ENCODE measurements around the gene EGLN1. TPM values are rescaled to one million over a fixed set of nuclear protein-coding genes. Genes with fewer than 3 reads are reported as not detected.

The EGLN1 gene
- total RNA-seq, 1 experiment from 2014 or later: 29.0 TPM

DNA sequence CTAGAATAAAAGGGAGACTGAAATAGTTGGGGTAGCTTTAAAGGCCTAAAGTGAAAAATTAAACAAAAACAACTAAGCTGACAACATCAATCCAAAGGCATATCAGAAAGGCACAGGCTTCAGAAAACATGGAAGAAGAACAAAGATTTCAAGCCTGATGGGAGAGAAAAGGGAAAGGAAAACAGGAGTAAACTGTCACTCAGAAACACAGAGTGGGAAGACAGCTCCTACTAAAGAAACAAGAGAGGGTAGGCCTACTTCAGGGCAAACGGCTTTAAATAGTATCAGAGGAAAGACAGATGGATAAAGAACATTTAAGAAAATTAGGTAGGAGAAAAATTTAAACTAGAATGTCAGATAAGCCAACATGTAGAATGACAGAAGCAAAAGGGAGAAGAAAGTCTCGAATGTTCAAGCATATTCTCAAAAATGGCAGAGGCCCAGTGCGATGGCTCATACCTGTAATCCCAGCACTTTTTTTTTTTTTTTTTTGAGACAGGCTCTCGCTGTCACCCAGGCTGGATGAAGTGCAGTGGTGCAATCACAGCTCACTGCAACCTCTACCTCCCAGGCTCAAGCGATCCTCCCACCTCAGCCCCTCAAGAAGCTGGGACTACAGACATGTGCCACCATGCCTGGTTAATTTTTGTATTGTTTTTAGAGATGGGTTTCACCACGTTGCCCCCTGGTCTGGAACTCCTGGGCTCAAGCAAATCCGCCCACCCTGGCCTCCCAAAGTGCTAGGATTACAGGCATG, 7.6 kb downstream of the EGLN1 start:
- Histone ChIP-seq H3K4me3 (ENCODE audit: low read depth in 2 of 2, low read length in 2 of 2) (no peak overlapping the region), H3K9me3 (ENCODE audit: control insufficient read depth, insufficient read depth, low read depth, low read length) (no peaks in the 10 kb centered on the region), H3K4me1 (ENCODE audit: control insufficient read depth, insufficient read depth, low read length) (peaks cover 25% of the 10 kb centered on the region), H3K27ac (ENCODE audit: low read length) (peak overlapping the region; percentile 40; the same call in 1 of the 2 replicates), H3K27me3 (ENCODE audit: control insufficient read depth, insufficient read depth, low read length) (no peaks in the 10 kb centered on the region), H3K36me3 (ENCODE audit: control insufficient read depth, insufficient read depth, low read length) (no peaks in the 10 kb centered on the region)
- in situ Hi-C loops (cut with HindIII; ENCODE audit: low pct_unique_long_range_greater_than_20kb, low sequenced_read_pairs): no loop called here
- intact Hi-C loops (cut with micrococcal nuclease; ENCODE audit: unreplicated experiment): loop anchor here (5.0 kb wide), 1 partner anchor 57 kb away; no protein-coding TSS in a partner anchor
- POLR2A ChIA-PET: no interaction called here
- no peak for TF ChIP-seq POLR2AphosphoS5 (IDR thresholded peaks at IDR 0.05; ENCODE audit: low read depth, low read length)
- DNase-seq (ENCODE audit: low read depth, low spot score): no peak
- ATAC-seq: no peak
- CTCF ChIA-PET: no interaction called here
- no TSS peak for BruUV-seq (replicated peaks)

DNA sequence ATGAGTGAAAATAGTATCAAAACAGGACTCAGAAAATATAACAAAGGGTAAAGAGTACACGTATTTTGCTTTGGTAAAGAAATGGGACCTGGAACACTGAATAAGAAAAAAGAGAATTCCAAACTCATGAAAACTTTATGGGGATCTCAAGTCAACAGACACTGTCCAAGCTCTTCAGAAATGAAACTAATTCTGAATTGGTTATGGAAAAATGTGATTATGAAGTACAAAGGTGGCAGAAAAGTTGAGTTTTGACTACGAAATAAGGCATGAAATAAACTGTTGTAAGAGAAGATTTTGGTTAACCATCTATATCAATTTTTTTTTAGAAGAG, 8.4 kb downstream of the EGLN1 start:
- H3K27ac ChIP-seq (ENCODE audit: low read length): no peak overlapping the region
- ATAC-seq: no peak
- no peaks in the 10 kb centered on the region for H3K27me3 ChIP-seq (ENCODE audit: control insufficient read depth, insufficient read depth, low read length)
- H3K9me3 ChIP-seq (ENCODE audit: control insufficient read depth, insufficient read depth, low read depth, low read length): no peaks in the 10 kb centered on the region
- POLR2A ChIA-PET: interaction anchor here (0.7 kb wide), 1 partner anchor 51 kb away, joined by 3 read pairs; no protein-coding TSS in a partner anchor
- H3K4me3 ChIP-seq (ENCODE audit: low read depth in 2 of 2, low read length in 2 of 2): no peak overlapping the region
- CTCF ChIA-PET: no interaction called here
- intact Hi-C loops (cut with micrococcal nuclease; ENCODE audit: unreplicated experiment) (no loop called here), in situ Hi-C loops (cut with HindIII; ENCODE audit: low pct_unique_long_range_greater_than_20kb, low sequenced_read_pairs) (no loop called here)
- peaks cover 24% of the 10 kb centered on the region for H3K4me1 ChIP-seq (ENCODE audit: control insufficient read depth, insufficient read depth, low read length)
- TF ChIP-seq, protein P1, sequence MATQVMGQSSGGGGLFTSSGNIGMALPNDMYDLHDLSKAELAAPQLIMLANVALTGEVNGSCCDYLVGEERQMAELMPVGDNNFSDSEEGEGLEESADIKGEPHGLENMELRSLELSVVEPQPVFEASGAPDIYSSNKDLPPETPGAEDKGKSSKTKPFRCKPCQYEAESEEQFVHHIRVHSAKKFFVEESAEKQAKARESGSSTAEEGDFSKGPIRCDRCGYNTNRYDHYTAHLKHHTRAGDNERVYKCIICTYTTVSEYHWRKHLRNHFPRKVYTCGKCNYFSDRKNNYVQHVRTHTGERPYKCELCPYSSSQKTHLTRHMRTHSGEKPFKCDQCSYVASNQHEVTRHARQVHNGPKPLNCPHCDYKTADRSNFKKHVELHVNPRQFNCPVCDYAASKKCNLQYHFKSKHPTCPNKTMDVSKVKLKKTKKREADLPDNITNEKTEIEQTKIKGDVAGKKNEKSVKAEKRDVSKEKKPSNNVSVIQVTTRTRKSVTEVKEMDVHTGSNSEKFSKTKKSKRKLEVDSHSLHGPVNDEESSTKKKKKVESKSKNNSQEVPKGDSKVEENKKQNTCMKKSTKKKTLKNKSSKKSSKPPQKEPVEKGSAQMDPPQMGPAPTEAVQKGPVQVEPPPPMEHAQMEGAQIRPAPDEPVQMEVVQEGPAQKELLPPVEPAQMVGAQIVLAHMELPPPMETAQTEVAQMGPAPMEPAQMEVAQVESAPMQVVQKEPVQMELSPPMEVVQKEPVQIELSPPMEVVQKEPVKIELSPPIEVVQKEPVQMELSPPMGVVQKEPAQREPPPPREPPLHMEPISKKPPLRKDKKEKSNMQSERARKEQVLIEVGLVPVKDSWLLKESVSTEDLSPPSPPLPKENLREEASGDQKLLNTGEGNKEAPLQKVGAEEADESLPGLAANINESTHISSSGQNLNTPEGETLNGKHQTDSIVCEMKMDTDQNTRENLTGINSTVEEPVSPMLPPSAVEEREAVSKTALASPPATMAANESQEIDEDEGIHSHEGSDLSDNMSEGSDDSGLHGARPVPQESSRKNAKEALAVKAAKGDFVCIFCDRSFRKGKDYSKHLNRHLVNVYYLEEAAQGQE (IDR thresholded peaks at IDR 0.05; ENCODE audit: insufficient read depth in 1 of 2, low read depth in 2 of 2, low read length in 1 of 2): no peak
- TF ChIP-seq SIN3A (IDR thresholded peaks at IDR 0.05; ENCODE audit: borderline replicate concordance, insufficient read depth, low read depth, low read length) (no peak), TCF7L2 (IDR thresholded peaks at IDR 0.05; ENCODE audit: low read depth, low read length) (no peak), POLR2AphosphoS5 (IDR thresholded peaks at IDR 0.05; ENCODE audit: low read depth, low read length) (no peak)
- TF ChIP-seq, protein P2, sequence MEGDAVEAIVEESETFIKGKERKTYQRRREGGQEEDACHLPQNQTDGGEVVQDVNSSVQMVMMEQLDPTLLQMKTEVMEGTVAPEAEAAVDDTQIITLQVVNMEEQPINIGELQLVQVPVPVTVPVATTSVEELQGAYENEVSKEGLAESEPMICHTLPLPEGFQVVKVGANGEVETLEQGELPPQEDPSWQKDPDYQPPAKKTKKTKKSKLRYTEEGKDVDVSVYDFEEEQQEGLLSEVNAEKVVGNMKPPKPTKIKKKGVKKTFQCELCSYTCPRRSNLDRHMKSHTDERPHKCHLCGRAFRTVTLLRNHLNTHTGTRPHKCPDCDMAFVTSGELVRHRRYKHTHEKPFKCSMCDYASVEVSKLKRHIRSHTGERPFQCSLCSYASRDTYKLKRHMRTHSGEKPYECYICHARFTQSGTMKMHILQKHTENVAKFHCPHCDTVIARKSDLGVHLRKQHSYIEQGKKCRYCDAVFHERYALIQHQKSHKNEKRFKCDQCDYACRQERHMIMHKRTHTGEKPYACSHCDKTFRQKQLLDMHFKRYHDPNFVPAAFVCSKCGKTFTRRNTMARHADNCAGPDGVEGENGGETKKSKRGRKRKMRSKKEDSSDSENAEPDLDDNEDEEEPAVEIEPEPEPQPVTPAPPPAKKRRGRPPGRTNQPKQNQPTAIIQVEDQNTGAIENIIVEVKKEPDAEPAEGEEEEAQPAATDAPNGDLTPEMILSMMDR (IDR thresholded peaks at IDR 0.05): no peak
- H3K36me3 ChIP-seq (ENCODE audit: control insufficient read depth, insufficient read depth, low read length): no peaks in the 10 kb centered on the region
- BruUV-seq (replicated peaks): no TSS peak
- DNase-seq (ENCODE audit: low read depth, low spot score): no peak

DNA sequence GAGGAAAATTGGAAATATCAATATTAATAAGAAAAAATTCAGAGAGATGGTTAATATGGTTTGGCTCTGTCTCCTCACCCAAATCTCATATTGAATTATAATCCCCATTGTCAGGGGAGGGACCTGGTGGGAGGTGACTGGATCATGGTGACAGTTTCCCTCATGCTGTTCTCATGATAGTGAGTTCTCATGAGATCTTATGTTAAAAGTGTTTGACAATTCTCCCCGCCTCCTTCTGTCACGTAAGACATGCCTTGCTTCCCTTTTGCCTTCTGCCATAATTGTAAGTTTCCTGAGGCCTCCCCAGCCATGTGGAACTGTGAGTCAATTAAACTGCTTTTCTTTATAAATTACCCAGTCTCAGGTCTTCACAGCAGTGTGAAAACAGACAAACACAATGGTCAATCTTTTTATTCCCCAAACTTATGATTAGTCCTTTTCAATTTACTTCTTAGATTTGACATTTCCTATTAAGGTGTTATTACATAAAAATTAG, 11.0 kb downstream of the EGLN1 start:
- TF ChIP-seq, protein P1 (IDR thresholded peaks at IDR 0.05; ENCODE audit: insufficient read depth in 1 of 2, low read depth in 2 of 2, low read length in 1 of 2): no peak
- TF ChIP-seq, protein P2 (IDR thresholded peaks at IDR 0.05): no peak
- no peak for TF ChIP-seq SIN3A (IDR thresholded peaks at IDR 0.05; ENCODE audit: borderline replicate concordance, insufficient read depth, low read depth, low read length)
- TF ChIP-seq TCF7L2 (IDR thresholded peaks at IDR 0.05; ENCODE audit: low read depth, low read length): no peak
- no peak overlapping the region for H3K27ac ChIP-seq (ENCODE audit: low read length)
- H3K36me3 ChIP-seq (ENCODE audit: control insufficient read depth, insufficient read depth, low read length): no peaks in the 10 kb centered on the region
- CTCF ChIA-PET: no interaction called here
- no peaks in the 10 kb centered on the region for H3K9me3 ChIP-seq (ENCODE audit: control insufficient read depth, insufficient read depth, low read depth, low read length)
- H3K27me3 ChIP-seq (ENCODE audit: control insufficient read depth, insufficient read depth, low read length): no peaks in the 10 kb centered on the region
- DNase-seq (ENCODE audit: low read depth, low spot score) (no peak), ATAC-seq (no peak)
- POLR2A ChIA-PET: no interaction called here
- intact Hi-C loops (cut with micrococcal nuclease; ENCODE audit: unreplicated experiment) (no loop called here), in situ Hi-C loops (cut with HindIII; ENCODE audit: low pct_unique_long_range_greater_than_20kb, low sequenced_read_pairs) (no loop called here)
- peaks cover 34% of the 10 kb centered on the region for H3K4me1 ChIP-seq (ENCODE audit: control insufficient read depth, insufficient read depth, low read length)
- no TSS peak for BruUV-seq (replicated peaks)
- H3K4me3 ChIP-seq (ENCODE audit: low read depth in 2 of 2, low read length in 2 of 2): no peak overlapping the region
